ENCODE results near the gene MBOAT7.
"Not testable (repeated sequence)": the region's sequence is repeated elsewhere in the genome, so short reads cannot be mapped to it uniquely, and the experiment has no call there.

Gene MBOAT7

GRCh38 chr19:54189735-54190502, 539 bp upstream of the MBOAT7 start:
- DNase-seq (ENCODE audit: low read depth) = peak; percentile 100

- peak; percentile 51 for DNase-seq (ENCODE audit: low read depth)
Observed at GRCh38 chr19:54188215-54188871, 1.0 kb downstream of the MBOAT7 start.

- DNase-seq (ENCODE audit: low read depth) = no peak
Observed at GRCh38 chr19:54186934-54187381, 2.4 kb downstream of the MBOAT7 start.

- DNase-seq (ENCODE audit: low read depth) = no peak
Observed at GRCh38 chr19:54186351-54186750, 3.0 kb downstream of the MBOAT7 start.

- DNase-seq (ENCODE audit: low read depth) = no peak
Observed at GRCh38 chr19:54183431-54183830, 5.9 kb downstream of the MBOAT7 start.

- not testable (repeated sequence) for DNase-seq (ENCODE audit: low read depth)
Observed at GRCh38 chr19:54181894-54182293, 7.5 kb downstream of the MBOAT7 start.

- no peak for DNase-seq (ENCODE audit: low read depth)
Observed at GRCh38 chr19:54180691-54181091, 8.7 kb downstream of the MBOAT7 start.

GRCh38 chr19:54179921-54180461, 9.4 kb downstream of the MBOAT7 start:
- no peak for DNase-seq (ENCODE audit: low read depth)

- DNase-seq (ENCODE audit: low read depth) = no peak
Observed at GRCh38 chr19:54179262-54179852, 10.0 kb downstream of the MBOAT7 start.

- no peak for DNase-seq (ENCODE audit: low read depth)
Observed at GRCh38 chr19:54178581-54179261, 10.7 kb downstream of the MBOAT7 start.

- no peak for DNase-seq (ENCODE audit: low read depth)
Observed at GRCh38 chr19:54173951-54174834, 15.2 kb downstream of the MBOAT7 start.

- no peak for DNase-seq (ENCODE audit: low read depth)
Observed at GRCh38 chr19:54173359-54173699, 16.1 kb downstream of the MBOAT7 start.

GRCh38 chr19:54172471-54173358, 16.7 kb downstream of the MBOAT7 start, which contains the start of gene TMC4:
Gene TMC4 (minus strand): TSS chr19:54173160. CDS start chr19:54173117, 43 bp downstream.
- no peak for DNase-seq (ENCODE audit: low read depth)

GRCh38 chr19:54171736-54172431, 17.5 kb downstream of the MBOAT7 start:
- DNase-seq (ENCODE audit: low read depth) = not testable (repeated sequence)

GRCh38 chr19:54169149-54169740, 20.1 kb downstream of the MBOAT7 start:
- no peak for DNase-seq (ENCODE audit: low read depth)

- peak; percentile 81 for DNase-seq (ENCODE audit: low read depth)
Observed at GRCh38 chr19:54168174-54168917, 21.0 kb downstream of the MBOAT7 start.

GRCh38 chr19:54165222-54165621, 24.2 kb downstream of the MBOAT7 start:
- DNase-seq (ENCODE audit: low read depth) = no peak

- peak; percentile 38 for DNase-seq (ENCODE audit: low read depth)
Observed at GRCh38 chr19:54164369-54165068, 24.9 kb downstream of the MBOAT7 start.

Data from activated T-cell treated with anti-CD3 and anti-CD28 coated beads for 24 hours (primary cell).